Hematopoietic multipotent progenitor cell treated with erythropoietin and hydrocortisone succinate and interleukin-3 and kit ligand, for 8 days (in vitro differentiated cells): ENCODE results near the gene PLA2G2C.

Experiments
- DNase-seq: peaks from one replicate; pipeline ENCODE4 v3.0.0-alpha.2; 2015

Gene PLA2G2C

DNA sequence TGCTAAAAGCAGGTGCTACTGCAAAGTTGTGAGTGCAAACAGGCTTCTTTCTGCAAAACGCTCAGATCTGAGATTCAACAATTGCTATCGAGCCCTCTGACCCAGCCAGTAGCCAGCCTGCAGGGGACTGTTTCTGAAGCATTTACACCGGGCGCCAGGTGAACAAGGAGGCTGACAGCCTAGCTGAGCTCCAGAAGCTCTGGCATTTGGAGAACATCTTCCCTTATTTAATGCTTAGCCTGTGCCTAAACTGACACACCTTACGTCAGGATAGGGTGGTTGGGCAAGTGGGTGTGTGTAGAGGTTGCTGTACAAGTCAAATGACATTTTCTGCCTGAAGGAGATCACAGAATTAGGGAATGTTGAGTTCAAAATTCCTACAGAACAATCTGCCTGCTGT lies 15.8 kb upstream of the PLA2G2C start:
- no peak for DNase-seq

- DNase-seq: no peak
Observed at GRCh38 chr1:20200966-20201365, 14.6 kb upstream of the PLA2G2C start.

DNA sequence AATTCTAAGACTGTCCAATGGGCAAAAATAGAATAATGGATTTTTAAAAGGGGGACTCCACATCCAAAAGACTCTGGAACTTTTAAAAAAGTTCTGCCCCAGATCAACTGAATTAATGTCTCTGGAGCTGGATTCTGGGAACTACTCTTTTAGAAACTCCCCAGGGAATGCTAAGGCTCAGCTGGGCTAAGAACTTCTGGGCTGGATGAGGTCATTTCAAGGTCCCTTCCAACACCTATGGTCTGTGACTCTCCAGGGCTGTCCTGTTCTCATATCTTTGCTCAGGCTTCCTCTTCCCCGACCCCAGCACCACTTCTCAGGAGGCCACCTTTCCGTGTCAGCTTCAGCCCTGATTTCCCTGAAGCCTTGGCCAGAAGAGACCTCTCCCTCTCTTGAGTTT lies 13.5 kb upstream of the PLA2G2C start:
- DNase-seq: no peak

DNA sequence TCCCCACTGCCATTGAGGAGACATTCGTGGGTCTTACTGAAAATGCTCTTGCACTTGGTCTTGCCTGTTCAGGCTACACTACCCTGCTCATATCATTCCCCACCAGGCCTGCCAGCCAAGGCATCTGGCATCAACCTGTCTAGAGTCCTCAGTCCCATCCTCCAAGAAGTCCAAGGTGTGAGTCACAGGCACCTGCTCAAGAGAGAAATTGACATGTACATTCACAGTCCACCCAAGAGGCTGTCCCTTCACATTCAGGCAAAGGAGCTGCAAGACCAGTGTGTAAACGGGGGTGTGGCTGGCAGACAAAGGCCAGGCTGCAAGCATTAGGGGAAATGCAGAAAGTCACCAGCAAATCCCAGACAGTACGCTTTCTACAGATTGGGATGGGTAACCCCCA lies 13.1 kb upstream of the PLA2G2C start:
- peak; percentile 90 for DNase-seq

DNA sequence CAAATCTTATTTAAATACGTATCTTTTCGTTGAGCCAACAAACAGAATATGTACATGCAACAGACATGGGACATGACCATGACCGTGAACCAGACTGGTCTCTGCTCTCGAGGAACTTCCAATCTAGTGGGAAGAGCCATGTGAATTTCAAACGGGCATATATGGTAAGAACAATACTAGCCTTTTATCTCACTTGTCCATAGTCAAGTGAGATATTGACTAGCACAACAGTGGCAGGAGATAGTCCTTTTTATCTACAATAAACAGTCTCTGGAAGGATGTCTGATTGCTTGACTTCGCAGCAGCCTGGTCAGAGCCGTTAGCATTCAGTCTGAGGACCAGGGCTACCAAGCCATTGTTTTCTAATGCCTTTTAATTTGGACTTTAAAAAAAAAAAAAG lies 12.6 kb upstream of the PLA2G2C start:
- DNase-seq: peak; percentile 94

- no peak for DNase-seq
Observed at GRCh38 chr1:20198296-20198695, 12.0 kb upstream of the PLA2G2C start.

DNA sequence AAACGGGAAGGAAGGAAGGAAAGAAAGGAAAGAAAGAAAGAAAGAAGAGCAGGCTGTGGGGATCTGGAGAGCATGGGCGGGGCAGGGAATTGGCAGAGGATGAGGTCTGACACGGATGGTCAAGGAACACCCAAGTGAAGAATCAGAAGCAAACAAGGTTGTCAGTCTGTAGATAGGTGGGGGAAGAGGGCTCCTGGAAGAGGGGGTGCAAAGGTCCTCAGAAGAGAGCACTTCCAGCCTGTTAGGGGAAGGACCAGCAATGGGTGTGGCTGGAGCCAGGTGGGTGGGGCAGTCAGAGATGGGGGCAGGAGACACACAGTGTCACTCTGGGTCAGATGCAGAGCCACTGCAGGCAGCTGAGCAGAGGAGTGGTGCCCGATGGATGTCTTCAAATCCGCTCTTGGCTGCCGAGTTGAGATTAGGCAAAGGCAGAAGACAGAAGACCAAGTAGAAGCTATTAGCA lies 11.0 kb upstream of the PLA2G2C start:
- peak; percentile 87 for DNase-seq

GRCh38 chr1:20195462-20195780 lies 9.1 kb upstream of the PLA2G2C start:
- DNase-seq: no peak

DNA sequence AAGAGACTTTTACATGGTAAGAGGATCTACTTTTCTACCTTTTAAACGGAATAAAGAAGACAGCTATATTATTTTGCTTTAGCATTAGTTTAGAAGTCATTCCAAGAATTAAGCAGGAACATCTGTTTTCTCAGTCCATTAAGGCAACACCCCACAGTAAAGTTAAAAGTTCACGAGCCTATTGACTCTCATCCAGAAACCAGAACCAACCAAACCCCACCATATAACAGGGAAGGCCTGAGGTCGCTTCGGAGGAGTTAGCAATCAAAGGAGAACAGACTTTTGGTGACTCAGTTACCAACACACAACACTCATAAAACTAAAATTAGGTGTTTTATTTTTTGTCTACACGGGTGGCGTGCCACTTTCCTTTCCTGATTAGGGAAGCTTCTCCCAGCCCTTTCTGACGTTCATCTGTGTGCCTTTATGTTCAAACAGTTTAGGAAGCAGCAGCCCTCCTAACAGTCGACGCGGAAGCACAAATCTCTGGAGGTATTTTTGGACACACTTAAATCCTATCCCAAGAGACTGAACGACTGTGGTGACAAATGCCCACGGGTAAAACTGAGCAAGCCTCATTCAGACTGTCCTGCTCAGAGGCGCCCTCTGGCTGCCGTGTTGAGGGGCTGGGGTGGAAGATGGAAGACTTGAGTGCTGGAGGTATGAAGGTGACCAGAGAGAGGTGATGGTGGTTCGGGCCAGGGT lies 8.6 kb upstream of the PLA2G2C start:
- DNase-seq: peak; percentile 84

DNA sequence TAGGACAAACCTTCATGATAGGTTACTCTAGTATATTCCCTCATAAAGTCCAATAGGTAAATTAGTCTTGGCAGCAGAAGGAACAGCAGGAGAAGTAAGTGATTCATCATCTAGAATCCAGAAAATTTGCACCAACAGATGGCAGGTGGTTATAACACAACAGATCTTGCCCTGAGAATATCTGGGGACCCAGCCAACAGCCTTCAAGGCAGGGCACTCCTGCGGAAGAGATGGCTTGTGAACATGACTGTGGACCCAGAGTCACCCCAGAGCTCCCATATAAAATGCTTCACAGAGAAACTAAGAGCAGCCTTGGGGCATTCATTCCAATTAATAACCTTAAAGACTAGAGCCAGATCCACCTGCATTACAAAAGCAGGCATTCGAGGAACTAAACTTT lies 7.9 kb upstream of the PLA2G2C start:
- DNase-seq: peak; percentile 22

DNA sequence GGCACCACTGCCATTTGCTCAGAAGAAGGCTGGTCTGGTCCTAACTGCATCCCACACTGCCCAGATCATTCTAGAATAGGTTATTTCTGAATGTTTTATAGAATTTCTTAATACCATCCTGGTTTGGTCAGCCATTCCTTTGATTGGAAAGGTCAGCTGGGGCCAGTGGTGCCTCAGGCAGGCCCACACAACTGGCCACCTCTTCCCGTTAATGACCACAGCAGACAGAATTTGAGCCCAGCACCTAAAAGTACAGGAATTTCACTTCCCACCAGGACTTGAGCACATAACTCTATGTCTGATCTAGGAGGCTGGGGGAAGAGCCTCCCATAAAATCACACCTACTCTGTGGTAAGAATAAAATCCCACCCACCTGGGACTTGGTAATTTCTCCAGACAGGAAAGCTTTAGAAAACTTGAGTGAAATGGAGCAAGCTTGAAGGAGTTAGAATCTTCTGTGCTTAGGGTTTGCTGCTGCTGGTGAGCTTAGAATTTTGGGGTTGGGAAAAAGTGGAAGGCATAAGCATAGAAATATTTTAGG lies 6.6 kb upstream of the PLA2G2C start:
- DNase-seq: no peak

GRCh38 chr1:20192364-20192763 lies 6.0 kb upstream of the PLA2G2C start:
- DNase-seq: no peak

- DNase-seq: no peak
Observed at GRCh38 chr1:20191266-20191825, 5.0 kb upstream of the PLA2G2C start.

GRCh38 chr1:20190256-20191160 lies 4.2 kb upstream of the PLA2G2C start:
- no peak for DNase-seq

DNA sequence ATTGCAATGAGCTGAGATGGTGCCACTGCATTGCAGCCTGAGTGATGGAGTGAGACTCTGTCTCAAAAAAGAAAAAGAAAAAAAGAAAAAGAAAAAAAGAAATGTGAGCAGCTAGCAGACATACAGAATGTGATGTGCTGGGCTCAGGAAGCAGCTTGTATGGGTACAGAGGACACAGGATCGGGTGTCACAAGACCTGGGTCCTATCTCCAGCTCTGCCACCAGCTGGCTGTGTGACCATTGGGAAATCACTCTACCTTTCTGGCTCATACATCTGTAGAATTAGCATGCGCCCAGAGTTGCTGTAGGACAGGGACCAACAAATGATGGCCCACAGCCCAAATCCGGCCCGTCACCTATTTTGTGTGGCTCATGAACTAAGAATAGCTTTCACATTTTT lies 3.3 kb upstream of the PLA2G2C start:
- DNase-seq: peak; percentile 32

GRCh38 chr1:20188455-20188817 lies 2.1 kb upstream of the PLA2G2C start:
- no peak for DNase-seq

DNA sequence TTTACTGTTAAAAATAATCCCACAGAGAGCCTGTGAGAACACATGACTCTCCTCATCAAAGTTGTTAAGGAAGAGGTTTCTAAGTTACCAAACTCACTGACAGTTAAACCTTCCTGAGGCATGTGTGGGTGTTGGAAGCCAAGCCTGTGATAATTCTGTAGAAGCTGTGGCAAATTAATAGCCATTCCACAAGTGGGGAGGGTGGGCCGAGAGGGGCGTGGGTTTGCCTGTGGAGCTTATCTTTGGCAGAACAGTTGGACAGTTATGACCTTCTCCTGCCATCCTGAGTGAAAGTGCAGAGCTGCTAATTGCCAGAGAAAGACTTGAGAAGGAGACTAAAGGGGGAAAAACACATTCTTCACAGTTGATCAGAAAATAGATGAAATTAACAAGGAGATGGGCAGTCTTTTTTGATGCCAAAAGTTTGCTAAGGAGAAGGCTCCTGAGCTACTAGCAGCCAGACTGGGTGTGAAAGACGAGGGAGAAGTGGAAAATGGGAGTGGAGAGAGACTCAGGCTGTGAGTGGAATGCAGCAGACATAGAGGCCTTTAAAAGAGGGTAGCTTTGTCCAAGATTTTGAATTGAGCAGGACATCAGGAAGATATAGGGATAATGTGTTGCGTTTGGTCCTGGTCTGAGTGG lies 1.6 kb upstream of the PLA2G2C start:
- DNase-seq: peak; percentile 92

GRCh38 chr1:20187103-20187812 lies 940 bp upstream of the PLA2G2C start:
- DNase-seq: peak; percentile 95

DNA sequence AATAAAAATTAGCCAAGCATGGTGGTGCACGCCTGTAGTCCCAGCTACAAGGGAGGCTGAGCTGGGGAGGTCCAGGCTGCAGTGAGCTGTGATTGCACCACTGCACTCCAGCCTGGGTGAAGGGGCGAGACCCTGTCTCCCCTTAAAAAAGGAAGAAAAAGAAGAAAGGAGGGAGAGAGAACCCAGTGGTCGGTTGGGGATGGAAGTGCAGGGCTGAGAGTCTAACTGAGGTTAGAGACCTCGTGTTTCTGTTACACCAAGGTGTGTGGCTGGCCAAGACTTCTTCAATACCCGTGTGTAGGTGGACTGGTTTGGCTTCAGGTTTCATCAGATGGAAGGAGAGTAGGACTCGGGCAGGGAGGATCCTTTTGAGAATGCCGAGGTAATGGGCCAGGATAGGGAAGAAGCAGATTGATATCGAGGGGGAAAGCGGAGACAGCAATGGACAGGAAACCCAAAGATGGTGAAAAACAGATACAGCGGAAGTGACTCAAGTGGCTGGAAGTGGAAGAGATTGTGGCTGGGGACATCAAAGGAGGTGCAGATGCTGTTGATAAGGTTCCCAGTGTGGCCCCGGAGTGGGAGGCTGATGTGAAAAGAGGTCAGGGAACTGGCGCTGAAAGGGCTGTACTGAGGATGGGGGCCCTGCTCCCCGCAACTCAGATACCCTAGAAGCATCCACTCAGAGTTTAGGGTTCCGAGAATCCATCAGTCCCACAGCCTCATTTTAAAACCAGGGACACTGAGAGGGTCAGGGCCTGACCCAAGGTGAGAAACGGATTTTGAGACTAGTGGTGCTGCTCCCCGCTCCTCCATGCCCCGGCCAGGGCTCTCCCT lies 1.1 kb downstream of the PLA2G2C start:
- peak; percentile 69 for DNase-seq

GRCh38 chr1:20184481-20184900 lies 1.8 kb downstream of the PLA2G2C start:
- peak; percentile 28 for DNase-seq

GRCh38 chr1:20183616-20184271 lies 2.6 kb downstream of the PLA2G2C start:
- peak; percentile 78 for DNase-seq
